Measurements from ENCODE around the gene PTMS.

DNA sequence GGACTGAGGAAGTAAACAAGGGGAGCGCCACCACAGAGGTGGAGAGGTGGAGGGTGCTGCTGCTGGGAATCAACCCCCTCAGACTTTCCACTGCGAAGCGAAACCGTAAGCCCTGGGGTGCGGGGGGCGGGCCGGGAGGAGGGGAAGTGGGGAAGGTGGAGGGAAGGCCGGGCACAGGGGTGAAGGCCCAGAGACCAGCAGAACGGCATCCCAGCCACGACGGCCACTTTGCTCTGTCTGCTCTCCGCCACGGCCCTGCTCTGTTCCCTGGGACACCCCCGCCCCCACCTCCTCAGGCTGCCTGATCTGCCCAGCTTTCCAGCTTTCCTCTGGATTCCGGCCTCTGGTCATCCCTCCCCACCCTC, 6.2 kb downstream of the PTMS start, which contains the start of gene LAG3:
- TF ChIP-seq, protein P1, sequence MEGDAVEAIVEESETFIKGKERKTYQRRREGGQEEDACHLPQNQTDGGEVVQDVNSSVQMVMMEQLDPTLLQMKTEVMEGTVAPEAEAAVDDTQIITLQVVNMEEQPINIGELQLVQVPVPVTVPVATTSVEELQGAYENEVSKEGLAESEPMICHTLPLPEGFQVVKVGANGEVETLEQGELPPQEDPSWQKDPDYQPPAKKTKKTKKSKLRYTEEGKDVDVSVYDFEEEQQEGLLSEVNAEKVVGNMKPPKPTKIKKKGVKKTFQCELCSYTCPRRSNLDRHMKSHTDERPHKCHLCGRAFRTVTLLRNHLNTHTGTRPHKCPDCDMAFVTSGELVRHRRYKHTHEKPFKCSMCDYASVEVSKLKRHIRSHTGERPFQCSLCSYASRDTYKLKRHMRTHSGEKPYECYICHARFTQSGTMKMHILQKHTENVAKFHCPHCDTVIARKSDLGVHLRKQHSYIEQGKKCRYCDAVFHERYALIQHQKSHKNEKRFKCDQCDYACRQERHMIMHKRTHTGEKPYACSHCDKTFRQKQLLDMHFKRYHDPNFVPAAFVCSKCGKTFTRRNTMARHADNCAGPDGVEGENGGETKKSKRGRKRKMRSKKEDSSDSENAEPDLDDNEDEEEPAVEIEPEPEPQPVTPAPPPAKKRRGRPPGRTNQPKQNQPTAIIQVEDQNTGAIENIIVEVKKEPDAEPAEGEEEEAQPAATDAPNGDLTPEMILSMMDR (conservative IDR thresholded peaks at IDR 0.05; ENCODE audit: low read depth in 2 of 2): no peak
- TF ChIP-seq POLR2AphosphoS5 (IDR thresholded peaks at IDR 0.05; ENCODE audit: low read depth) (no peak), CREB1 (CRISPR knock-in tag; IDR thresholded peaks at IDR 0.05; ENCODE audit: low read depth) (no peak), EZH2phosphoT487 (IDR thresholded peaks at IDR 0.05; ENCODE audit: unreplicated experiment) (no peak), ZNF114 (CRISPR knock-in tag; IDR thresholded peaks at IDR 0.05) (no peak), EZH2 (IDR thresholded peaks at IDR 0.05; ENCODE audit: low read depth, unreplicated experiment) (no peak)
- TF ChIP-seq, protein P2, sequence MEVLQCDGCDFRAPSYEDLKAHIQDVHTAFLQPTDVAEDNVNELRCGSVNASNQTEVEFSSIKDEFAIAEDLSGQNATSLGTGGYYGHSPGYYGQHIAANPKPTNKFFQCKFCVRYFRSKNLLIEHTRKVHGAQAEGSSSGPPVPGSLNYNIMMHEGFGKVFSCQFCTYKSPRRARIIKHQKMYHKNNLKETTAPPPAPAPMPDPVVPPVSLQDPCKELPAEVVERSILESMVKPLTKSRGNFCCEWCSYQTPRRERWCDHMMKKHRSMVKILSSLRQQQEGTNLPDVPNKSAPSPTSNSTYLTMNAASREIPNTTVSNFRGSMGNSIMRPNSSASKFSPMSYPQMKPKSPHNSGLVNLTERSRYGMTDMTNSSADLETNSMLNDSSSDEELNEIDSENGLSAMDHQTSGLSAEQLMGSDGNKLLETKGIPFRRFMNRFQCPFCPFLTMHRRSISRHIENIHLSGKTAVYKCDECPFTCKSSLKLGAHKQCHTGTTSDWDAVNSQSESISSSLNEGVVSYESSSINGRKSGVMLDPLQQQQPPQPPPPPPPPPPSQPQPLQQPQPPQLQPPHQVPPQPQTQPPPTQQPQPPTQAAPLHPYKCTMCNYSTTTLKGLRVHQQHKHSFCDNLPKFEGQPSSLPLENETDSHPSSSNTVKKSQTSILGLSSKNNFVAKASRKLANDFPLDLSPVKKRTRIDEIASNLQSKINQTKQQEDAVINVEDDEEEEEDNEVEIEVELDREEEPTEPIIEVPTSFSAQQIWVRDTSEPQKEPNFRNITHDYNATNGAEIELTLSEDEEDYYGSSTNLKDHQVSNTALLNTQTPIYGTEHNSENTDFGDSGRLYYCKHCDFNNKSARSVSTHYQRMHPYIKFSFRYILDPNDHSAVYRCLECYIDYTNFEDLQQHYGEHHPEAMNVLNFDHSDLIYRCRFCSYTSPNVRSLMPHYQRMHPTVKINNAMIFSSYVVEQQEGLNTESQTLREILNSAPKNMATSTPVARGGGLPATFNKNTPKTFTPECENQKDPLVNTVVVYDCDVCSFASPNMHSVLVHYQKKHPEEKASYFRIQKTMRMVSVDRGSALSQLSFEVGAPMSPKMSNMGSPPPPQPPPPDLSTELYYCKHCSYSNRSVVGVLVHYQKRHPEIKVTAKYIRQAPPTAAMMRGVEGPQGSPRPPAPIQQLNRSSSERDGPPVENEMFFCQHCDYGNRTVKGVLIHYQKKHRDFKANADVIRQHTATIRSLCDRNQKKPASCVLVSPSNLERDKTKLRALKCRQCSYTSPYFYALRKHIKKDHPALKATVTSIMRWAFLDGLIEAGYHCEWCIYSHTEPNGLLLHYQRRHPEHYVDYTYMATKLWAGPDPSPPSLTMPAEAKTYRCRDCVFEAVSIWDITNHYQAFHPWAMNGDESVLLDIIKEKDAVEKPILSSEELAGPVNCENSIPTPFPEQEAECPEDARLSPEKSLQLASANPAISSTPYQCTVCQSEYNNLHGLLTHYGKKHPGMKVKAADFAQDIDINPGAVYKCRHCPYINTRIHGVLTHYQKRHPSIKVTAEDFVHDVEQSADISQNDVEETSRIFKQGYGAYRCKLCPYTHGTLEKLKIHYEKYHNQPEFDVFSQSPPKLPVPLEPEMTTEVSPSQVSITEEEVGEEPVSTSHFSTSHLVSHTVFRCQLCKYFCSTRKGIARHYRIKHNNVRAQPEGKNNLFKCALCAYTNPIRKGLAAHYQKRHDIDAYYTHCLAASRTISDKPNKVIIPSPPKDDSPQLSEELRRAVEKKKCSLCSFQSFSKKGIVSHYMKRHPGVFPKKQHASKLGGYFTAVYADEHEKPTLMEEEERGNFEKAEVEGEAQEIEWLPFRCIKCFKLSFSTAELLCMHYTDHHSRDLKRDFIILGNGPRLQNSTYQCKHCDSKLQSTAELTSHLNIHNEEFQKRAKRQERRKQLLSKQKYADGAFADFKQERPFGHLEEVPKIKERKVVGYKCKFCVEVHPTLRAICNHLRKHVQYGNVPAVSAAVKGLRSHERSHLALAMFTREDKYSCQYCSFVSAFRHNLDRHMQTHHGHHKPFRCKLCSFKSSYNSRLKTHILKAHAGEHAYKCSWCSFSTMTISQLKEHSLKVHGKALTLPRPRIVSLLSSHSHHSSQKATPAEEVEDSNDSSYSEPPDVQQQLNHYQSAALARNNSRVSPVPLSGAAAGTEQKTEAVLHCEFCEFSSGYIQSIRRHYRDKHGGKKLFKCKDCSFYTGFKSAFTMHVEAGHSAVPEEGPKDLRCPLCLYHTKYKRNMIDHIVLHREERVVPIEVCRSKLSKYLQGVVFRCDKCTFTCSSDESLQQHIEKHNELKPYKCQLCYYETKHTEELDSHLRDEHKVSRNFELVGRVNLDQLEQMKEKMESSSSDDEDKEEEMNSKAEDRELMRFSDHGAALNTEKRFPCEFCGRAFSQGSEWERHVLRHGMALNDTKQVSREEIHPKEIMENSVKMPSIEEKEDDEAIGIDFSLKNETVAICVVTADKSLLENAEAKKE (CRISPR knock-in tag; IDR thresholded peaks at IDR 0.05): no peak

Data from GM23338 (cell line).